Peyer's patch (tissue), 4 donors: ENCODE data around the gene KLC1.

Experiments
- CTCF ChIP-seq, 6 experiments: fragments of 450-650 bp in 4 of 6; fragments of 200-600 bp in 2 of 6; sonication (generic) in 1 of 6; IDR thresholded peaks; one replicate each; pipeline ENCODE4 v1.5.1; 2017 to 2019; ENCODE audit warnings: antibody characterized with exemption in 6 of 6, mild to moderate bottlenecking in 3 of 6, moderate library complexity in 1 of 6
- POLR2A ChIP-seq, 2 donors: fragments of 450-650 bp; IDR thresholded peaks; one replicate each; pipeline ENCODE4 v1.5.1; 2017; ENCODE audit warnings: antibody characterized with exemption in 2 of 2, mild to moderate bottlenecking in 2 of 2, moderate library complexity in 2 of 2

GRCh38 chr14:103713304-103714062 lies 84.5 kb downstream of the KLC1 start:
- TF ChIP-seq CTCF (IDR thresholded peaks at IDR 0.05): no peak
- no peak for TF ChIP-seq POLR2A (IDR thresholded peaks at IDR 0.05)
